Measurements from ENCODE around the gene RUNDC1.

Gene RUNDC1

GRCh38 chr17:43042025-43042628 lies 61.8 kb downstream of the RUNDC1 start:
- no peak for DNase-seq (ENCODE audit: low read depth, low spot score)

All from iPS DF 19.7 (cell line).